Panc1 (cell line): ENCODE data around the gene UBE3B.

Experiments
- CTCF ChIP-seq: fragments of 450-650 bp; IDR thresholded peaks from 2 replicates; pipeline ENCODE4 v1.5.1; 2017; ENCODE audit warnings: mild to moderate bottlenecking
- POLR2AphosphoS5 ChIP-seq: IDR thresholded peaks from 2 replicates; pipeline ENCODE4 v1.6.1; 2012; ENCODE audit warnings: mild to moderate bottlenecking, low read depth, low read length, moderate library complexity
- SIN3A ChIP-seq: IDR thresholded peaks from 2 replicates; pipeline ENCODE4 v1.6.1; 2012; ENCODE audit warnings: low read depth, mild to moderate bottlenecking, low read length, moderate library complexity, borderline replicate concordance; ENCODE audit not compliant: insufficient read depth
- TF ChIP-seq, protein P1 (sequence below), 2 experiments: IDR thresholded peaks; 2 replicates each; pipeline ENCODE4 v1.6.1; 2011 to 2012; ENCODE audit warnings: low read depth in 2 of 2, control low read depth in 1 of 2, low read length in 1 of 2, mild to moderate bottlenecking in 1 of 2, moderate library complexity in 1 of 2; ENCODE audit not compliant: insufficient read depth in 1 of 2

- TF ChIP-seq CTCF = no peak
- no peak for TF ChIP-seq POLR2AphosphoS5
- TF ChIP-seq SIN3A = no peak
- TF ChIP-seq, protein P1, sequence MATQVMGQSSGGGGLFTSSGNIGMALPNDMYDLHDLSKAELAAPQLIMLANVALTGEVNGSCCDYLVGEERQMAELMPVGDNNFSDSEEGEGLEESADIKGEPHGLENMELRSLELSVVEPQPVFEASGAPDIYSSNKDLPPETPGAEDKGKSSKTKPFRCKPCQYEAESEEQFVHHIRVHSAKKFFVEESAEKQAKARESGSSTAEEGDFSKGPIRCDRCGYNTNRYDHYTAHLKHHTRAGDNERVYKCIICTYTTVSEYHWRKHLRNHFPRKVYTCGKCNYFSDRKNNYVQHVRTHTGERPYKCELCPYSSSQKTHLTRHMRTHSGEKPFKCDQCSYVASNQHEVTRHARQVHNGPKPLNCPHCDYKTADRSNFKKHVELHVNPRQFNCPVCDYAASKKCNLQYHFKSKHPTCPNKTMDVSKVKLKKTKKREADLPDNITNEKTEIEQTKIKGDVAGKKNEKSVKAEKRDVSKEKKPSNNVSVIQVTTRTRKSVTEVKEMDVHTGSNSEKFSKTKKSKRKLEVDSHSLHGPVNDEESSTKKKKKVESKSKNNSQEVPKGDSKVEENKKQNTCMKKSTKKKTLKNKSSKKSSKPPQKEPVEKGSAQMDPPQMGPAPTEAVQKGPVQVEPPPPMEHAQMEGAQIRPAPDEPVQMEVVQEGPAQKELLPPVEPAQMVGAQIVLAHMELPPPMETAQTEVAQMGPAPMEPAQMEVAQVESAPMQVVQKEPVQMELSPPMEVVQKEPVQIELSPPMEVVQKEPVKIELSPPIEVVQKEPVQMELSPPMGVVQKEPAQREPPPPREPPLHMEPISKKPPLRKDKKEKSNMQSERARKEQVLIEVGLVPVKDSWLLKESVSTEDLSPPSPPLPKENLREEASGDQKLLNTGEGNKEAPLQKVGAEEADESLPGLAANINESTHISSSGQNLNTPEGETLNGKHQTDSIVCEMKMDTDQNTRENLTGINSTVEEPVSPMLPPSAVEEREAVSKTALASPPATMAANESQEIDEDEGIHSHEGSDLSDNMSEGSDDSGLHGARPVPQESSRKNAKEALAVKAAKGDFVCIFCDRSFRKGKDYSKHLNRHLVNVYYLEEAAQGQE (IDR thresholded peaks at IDR 0.05; ENCODE audit: insufficient read depth in 1 of 2, low read depth in 2 of 2, low read length in 1 of 2) = no peak
These were observed 12.6 kb upstream of the UBE3B start for GRCh38 chr12:109464642-109465351.
